GM20000 (cell line): ENCODE measurements around the gene HSPA8.

ENCODE experiments used
- DNase-seq: peaks from one replicate; pipeline ENCODE4 v3.0.0; 2012; ENCODE audit warnings: low spot score
- CTCF ChIP-seq: IDR thresholded peaks from 2 replicates; pipeline ENCODE4 v1.5.1; 2012; ENCODE audit warnings: mild to moderate bottlenecking, control low read depth; ENCODE audit errors: extremely low read depth, missing control alignments

Gene HSPA8

GRCh38 chr11:123084454-123084853 is 22.5 kb upstream of the HSPA8 start:
- no peak for DNase-seq

GRCh38 chr11:123083623-123084029 is 21.7 kb upstream of the HSPA8 start:
- no peak for DNase-seq
- TF ChIP-seq CTCF = no peak

More at GRCh38 chr11:123084454-123084853, 22.5 kb upstream of the HSPA8 start:
- no peak for TF ChIP-seq CTCF

GRCh38 chr11:123082977-123083376 is 21.0 kb upstream of the HSPA8 start:
- no peak for DNase-seq
- no peak for TF ChIP-seq CTCF

GRCh38 chr11:123080015-123080414 is 18.1 kb upstream of the HSPA8 start:
- TF ChIP-seq CTCF = no peak
- DNase-seq = no peak

GRCh38 chr11:123076484-123076883 is 14.5 kb upstream of the HSPA8 start:
- DNase-seq = no peak
- TF ChIP-seq CTCF = no peak

- DNase-seq = no peak
- no peak for TF ChIP-seq CTCF
Observed at GRCh38 chr11:123073343-123074057, 11.6 kb upstream of the HSPA8 start.

- TF ChIP-seq CTCF = no peak
Observed at GRCh38 chr11:123072762-123073161, 10.8 kb upstream of the HSPA8 start.

More at GRCh38 chr11:123072762-123073161, 10.8 kb upstream of the HSPA8 start:
- no peak for DNase-seq
